IgD-negative memory B cell (primary cell): Measurements from ENCODE around the gene MAB21L2. TPM values are rescaled to one million over a fixed set of nuclear protein-coding genes. Genes with fewer than 3 reads are reported as not detected.

ENCODE experiments used
- H3K27ac Mint-ChIP-seq, 3 donors: one replicate each; pipeline ENCODE4 v1.8.0; 2020 to 2022; ENCODE audit warnings: mild to moderate bottlenecking in 3 of 3, mixed read lengths in 3 of 3, moderate library complexity in 1 of 3
- H3K27me3 Mint-ChIP-seq: one replicate; pipeline ENCODE4 v1.8.0; 2021; ENCODE audit warnings: mixed read lengths
- H3K36me3 Mint-ChIP-seq: one replicate; pipeline ENCODE4 v1.8.0; 2020; ENCODE audit warnings: mild to moderate bottlenecking, mixed read lengths
- H3K4me1 Mint-ChIP-seq, 3 donors: one replicate each; pipeline ENCODE4 v1.8.0; 2020 to 2022; ENCODE audit warnings: mixed read lengths in 3 of 3, mild to moderate bottlenecking in 1 of 3
- H3K4me3 Mint-ChIP-seq, 4 donors: one replicate each; pipeline ENCODE4 v1.8.0; 2020 to 2022; ENCODE audit warnings: mild to moderate bottlenecking in 4 of 4, mixed read lengths in 4 of 4, moderate library complexity in 3 of 4
- H3K9me3 Mint-ChIP-seq, 3 donors: one replicate each; pipeline ENCODE4 v1.8.0; 2020 to 2021; ENCODE audit warnings: mixed read lengths in 3 of 3, mild to moderate bottlenecking in 1 of 3
- polyA plus RNA-seq: library from polyadenylated mRNA; unstranded; fragments of 300-500 nt; fragmentation: Illumina TruSeq; gene quantifications from one replicate; pipeline ENCODE4 v1.2.3, GENCODE V29; 2021

Gene MAB21L2
- polyA plus RNA-seq, 1 donor from 2014 or later: not detected

- H3K4me1 Mint-ChIP-seq: peaks cover 0 to 9% (median 5%) of the 10 kb centered on the region in 3 donors
- H3K4me3 Mint-ChIP-seq: no peak overlapping the region
- H3K36me3 Mint-ChIP-seq: peaks cover 7% of the 10 kb centered on the region
- H3K27me3 Mint-ChIP-seq: no peaks in the 10 kb centered on the region
- no peak overlapping the region for H3K27ac Mint-ChIP-seq
- H3K9me3 Mint-ChIP-seq: peaks cover 0 to 8% (median 0%) of the 10 kb centered on the region in 3 donors
Measured at GRCh38 chr4:150619042-150619441, 37.1 kb downstream of the MAB21L2 start.

- H3K9me3 Mint-ChIP-seq: peaks cover 0 to 8% (median 0%) of the 10 kb centered on the region in 3 donors
- H3K36me3 Mint-ChIP-seq: peaks cover 8% of the 10 kb centered on the region
- peaks cover 0 to 9% (median 5%) of the 10 kb centered on the region in 3 donors for H3K4me1 Mint-ChIP-seq
- H3K27me3 Mint-ChIP-seq: no peaks in the 10 kb centered on the region
- no peak overlapping the region for H3K27ac Mint-ChIP-seq
- H3K4me3 Mint-ChIP-seq: no peak overlapping the region
Measured at GRCh38 chr4:150624055-150624454, 42.1 kb downstream of the MAB21L2 start.

DNA sequence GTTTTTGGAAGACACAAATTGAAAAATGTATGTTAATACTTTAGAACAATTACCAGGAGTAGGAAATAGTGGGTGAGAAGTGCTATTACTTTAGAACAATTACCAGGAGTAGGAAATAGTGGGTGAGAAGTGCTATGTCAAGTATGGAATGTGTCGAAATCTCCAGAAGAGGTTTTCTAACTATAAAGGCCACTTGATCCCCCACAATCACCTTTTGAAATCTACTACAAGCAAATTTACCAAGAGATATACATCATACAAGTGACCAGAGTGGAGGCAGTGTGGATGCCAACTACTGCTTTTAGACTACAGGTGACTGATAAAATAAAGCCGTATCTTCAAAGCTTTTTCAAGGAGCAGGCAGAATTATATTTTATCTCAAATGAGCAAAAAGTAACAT, 43.1 kb downstream of the MAB21L2 start:
- Mint-ChIP-seq H3K4me3 (no peak overlapping the region), H3K36me3 (peaks cover 8% of the 10 kb centered on the region), H3K27me3 (no peaks in the 10 kb centered on the region), H3K27ac (no peak overlapping the region), H3K4me1 (peaks cover 0 to 9% (median 3%) of the 10 kb centered on the region in 3 donors), H3K9me3 (peaks cover 0 to 8% (median 0%) of the 10 kb centered on the region in 3 donors)

DNA sequence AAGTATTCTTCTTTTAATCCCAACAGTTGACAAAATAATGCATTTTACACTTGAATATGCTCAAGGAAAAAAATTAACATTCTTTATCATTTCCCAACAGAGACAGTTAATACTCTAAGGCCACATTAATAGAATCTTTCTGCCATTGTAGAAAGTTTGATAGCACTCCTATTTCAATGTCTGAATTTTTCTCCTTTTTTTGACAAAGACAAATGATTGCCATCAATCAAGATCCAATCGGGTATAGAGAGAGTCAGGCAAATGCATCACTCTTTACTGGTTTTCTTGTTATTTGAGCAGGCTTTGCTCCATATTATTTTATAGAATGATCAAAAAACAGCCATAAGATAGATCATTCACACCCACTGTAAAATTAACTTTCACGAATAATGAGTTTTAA, 46.1 kb downstream of the MAB21L2 start:
- Mint-ChIP-seq H3K27me3 (no peaks in the 10 kb centered on the region), H3K9me3 (peaks cover 0 to 2% (median 1%) of the 10 kb centered on the region in 3 donors), H3K36me3 (peaks cover 9% of the 10 kb centered on the region), H3K4me1 (peaks cover 0 to 4% (median 1%) of the 10 kb centered on the region in 3 donors), H3K27ac (no peak overlapping the region), H3K4me3 (no peak overlapping the region)

- Mint-ChIP-seq H3K27me3 (no peaks in the 10 kb centered on the region), H3K36me3 (peaks cover 22% of the 10 kb centered on the region), H3K27ac (no peak overlapping the region), H3K4me1 (peaks cover 0 to 4% (median 1%) of the 10 kb centered on the region in 3 donors), H3K4me3 (no peak overlapping the region), H3K9me3 (peaks cover 5 to 6% (median 6%) of the 10 kb centered on the region in 3 donors)
Measured at GRCh38 chr4:150632639-150633038, 50.7 kb downstream of the MAB21L2 start.
